ENCODE measurements around the gene C1orf226. TPM values are rescaled to one million over a fixed set of nuclear protein-coding genes. Genes with fewer than 3 reads are reported as not detected.

Gene C1orf226
- total and polyA plus RNA-seq, 9 of the 15 experiments (the other 6 are each of a cell fraction or from before 2014, with no cell fraction given) = 0.10 to 1.4 (median 0.47) TPM

- TF ChIP-seq MGA (IDR thresholded peaks at IDR 0.05) = 0 out of 2 replicates have a peak, but pooled peaks have one; percentile 18
- no peak for TF ChIP-seq ZNF445 (CRISPR knock-in tag; IDR thresholded peaks at IDR 0.05; ENCODE audit: low read depth)
- 0 out of 2 replicates have a peak, but pooled peaks have one; percentile 36 for TF ChIP-seq ETV5 (CRISPR knock-in tag; IDR thresholded peaks at IDR 0.05; ENCODE audit: low read depth)
- TF ChIP-seq GABPB2 (CRISPR knock-in tag; conservative IDR thresholded peaks at IDR 0.05) = no peak
- 0 out of 4 replicates have a peak, but pooled peaks of 1 of the 2 experiments have one; percentile 49 for TF ChIP-seq MLX (CRISPR knock-in tag; conservative IDR thresholded peaks at IDR 0.05)
- no peak for TF ChIP-seq ID3 (CRISPR knock-in tag; IDR thresholded peaks at IDR 0.05)
- TF ChIP-seq ID3 (tag; IDR thresholded peaks at IDR 0.05) = peak; percentile 48
Observed at GRCh38 chr1:162385280-162385623, 3.7 kb downstream of the C1orf226 start (continued).
